ENCODE results near the gene PLD4. TPM values are rescaled to one million over a fixed set of nuclear protein-coding genes. Genes with fewer than 3 reads are reported as not detected.
A peak's percentile ranks its signal among the peaks of the same experiment; 100 is the strongest.

The PLD4 gene
- total RNA-seq, 1 experiment from 2014 or later: 0.15 TPM

GRCh38 chr14:104968541-104969401 lies 44.1 kb downstream of the PLD4 start:
- H3K27ac ChIP-seq (ENCODE audit: low read length): peak overlapping the region; percentile 93

DNA sequence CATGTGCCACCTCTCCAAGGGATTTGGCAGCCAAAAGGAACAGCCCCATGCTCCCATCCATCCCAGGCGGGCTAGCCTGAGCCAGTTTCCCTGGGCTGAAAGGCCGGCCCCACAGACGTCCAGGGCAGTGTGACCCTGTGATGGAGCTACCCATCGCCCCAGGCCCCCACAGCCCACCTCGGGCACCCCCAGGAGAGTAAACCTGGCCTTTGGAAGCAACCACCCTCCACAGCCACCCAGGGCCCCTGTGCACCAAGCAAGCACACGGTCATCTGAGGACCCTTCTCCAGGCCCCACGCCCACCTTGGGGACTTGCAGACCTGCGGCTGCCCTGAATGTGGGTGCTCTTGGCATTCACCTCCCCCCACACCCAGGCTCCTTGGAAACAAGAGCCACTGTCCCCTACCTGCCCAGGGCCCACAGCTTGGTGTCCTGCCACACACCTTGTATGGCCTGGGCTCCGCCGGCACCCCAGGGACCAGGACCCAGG lies 45.1 kb downstream of the PLD4 start:
- DNase-seq (ENCODE audit: low read depth, low spot score): no peak
- in situ Hi-C loops (cut with HindIII; ENCODE audit: low pct_unique_long_range_greater_than_20kb, low sequenced_read_pairs): no loop called here
- Histone ChIP-seq H3K27me3 (ENCODE audit: control insufficient read depth, insufficient read depth, low read length) (no peaks in the 10 kb centered on the region), H3K4me1 (ENCODE audit: control insufficient read depth, insufficient read depth, low read length) (peaks cover 58% of the 10 kb centered on the region), H3K27ac (ENCODE audit: low read length) (peak overlapping the region; percentile 93), H3K9me3 (ENCODE audit: control insufficient read depth, insufficient read depth, low read depth, low read length) (no peaks in the 10 kb centered on the region), H3K36me3 (ENCODE audit: control insufficient read depth, insufficient read depth, low read length) (no peaks in the 10 kb centered on the region), H3K4me3 (ENCODE audit: low read depth in 2 of 2, low read length in 2 of 2) (peak overlapping the region; percentile 65 to 77)
- intact Hi-C loops (cut with micrococcal nuclease; ENCODE audit: unreplicated experiment): loop anchor here (5.0 kb wide), 2 partner anchors 72 to 78 kb away; no protein-coding TSS in a partner anchor
- BruUV-seq (replicated peaks): TSS peak; percentile 45
- ATAC-seq: no peak
- TF ChIP-seq TCF7L2 (IDR thresholded peaks at IDR 0.05; ENCODE audit: low read depth, low read length) (no peak), POLR2AphosphoS5 (IDR thresholded peaks at IDR 0.05; ENCODE audit: low read depth, low read length) (no peak), SIN3A (IDR thresholded peaks at IDR 0.05; ENCODE audit: borderline replicate concordance, insufficient read depth, low read depth, low read length) (no peak)
- TF ChIP-seq, protein P1, sequence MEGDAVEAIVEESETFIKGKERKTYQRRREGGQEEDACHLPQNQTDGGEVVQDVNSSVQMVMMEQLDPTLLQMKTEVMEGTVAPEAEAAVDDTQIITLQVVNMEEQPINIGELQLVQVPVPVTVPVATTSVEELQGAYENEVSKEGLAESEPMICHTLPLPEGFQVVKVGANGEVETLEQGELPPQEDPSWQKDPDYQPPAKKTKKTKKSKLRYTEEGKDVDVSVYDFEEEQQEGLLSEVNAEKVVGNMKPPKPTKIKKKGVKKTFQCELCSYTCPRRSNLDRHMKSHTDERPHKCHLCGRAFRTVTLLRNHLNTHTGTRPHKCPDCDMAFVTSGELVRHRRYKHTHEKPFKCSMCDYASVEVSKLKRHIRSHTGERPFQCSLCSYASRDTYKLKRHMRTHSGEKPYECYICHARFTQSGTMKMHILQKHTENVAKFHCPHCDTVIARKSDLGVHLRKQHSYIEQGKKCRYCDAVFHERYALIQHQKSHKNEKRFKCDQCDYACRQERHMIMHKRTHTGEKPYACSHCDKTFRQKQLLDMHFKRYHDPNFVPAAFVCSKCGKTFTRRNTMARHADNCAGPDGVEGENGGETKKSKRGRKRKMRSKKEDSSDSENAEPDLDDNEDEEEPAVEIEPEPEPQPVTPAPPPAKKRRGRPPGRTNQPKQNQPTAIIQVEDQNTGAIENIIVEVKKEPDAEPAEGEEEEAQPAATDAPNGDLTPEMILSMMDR (IDR thresholded peaks at IDR 0.05): no peak
- TF ChIP-seq, protein P2, sequence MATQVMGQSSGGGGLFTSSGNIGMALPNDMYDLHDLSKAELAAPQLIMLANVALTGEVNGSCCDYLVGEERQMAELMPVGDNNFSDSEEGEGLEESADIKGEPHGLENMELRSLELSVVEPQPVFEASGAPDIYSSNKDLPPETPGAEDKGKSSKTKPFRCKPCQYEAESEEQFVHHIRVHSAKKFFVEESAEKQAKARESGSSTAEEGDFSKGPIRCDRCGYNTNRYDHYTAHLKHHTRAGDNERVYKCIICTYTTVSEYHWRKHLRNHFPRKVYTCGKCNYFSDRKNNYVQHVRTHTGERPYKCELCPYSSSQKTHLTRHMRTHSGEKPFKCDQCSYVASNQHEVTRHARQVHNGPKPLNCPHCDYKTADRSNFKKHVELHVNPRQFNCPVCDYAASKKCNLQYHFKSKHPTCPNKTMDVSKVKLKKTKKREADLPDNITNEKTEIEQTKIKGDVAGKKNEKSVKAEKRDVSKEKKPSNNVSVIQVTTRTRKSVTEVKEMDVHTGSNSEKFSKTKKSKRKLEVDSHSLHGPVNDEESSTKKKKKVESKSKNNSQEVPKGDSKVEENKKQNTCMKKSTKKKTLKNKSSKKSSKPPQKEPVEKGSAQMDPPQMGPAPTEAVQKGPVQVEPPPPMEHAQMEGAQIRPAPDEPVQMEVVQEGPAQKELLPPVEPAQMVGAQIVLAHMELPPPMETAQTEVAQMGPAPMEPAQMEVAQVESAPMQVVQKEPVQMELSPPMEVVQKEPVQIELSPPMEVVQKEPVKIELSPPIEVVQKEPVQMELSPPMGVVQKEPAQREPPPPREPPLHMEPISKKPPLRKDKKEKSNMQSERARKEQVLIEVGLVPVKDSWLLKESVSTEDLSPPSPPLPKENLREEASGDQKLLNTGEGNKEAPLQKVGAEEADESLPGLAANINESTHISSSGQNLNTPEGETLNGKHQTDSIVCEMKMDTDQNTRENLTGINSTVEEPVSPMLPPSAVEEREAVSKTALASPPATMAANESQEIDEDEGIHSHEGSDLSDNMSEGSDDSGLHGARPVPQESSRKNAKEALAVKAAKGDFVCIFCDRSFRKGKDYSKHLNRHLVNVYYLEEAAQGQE (IDR thresholded peaks at IDR 0.05; ENCODE audit: insufficient read depth in 1 of 2, low read depth in 2 of 2, low read length in 1 of 2): no peak
- ChIA-PET POLR2A (interaction anchor here (0.7 kb wide), 1 partner anchor 49 kb away, joined by 3 read pairs; no protein-coding TSS in a partner anchor), CTCF (interaction anchor here (0.6 to 0.8 kb wide), 2 partner anchors 73 to 95 kb away, joined by 3 to 6 read pairs; no protein-coding TSS in a partner anchor)

More at GRCh38 chr14:104968541-104969401, 44.1 kb downstream of the PLD4 start:
- peaks cover 55% of the 10 kb centered on the region for H3K4me1 ChIP-seq (ENCODE audit: control insufficient read depth, insufficient read depth, low read length)
- ATAC-seq (peak; percentile 7; the same call in 1 of the 2 replicates), DNase-seq (ENCODE audit: low read depth, low spot score) (no peak)
- H3K36me3 ChIP-seq (ENCODE audit: control insufficient read depth, insufficient read depth, low read length): no peaks in the 10 kb centered on the region
- POLR2A ChIA-PET: interaction anchor here (0.6 to 0.7 kb wide), 3 partner anchors 12 to 380 kb away, joined by 3 to 7 read pairs (median 4); no protein-coding TSS in a partner anchor
- no peaks in the 10 kb centered on the region for H3K9me3 ChIP-seq (ENCODE audit: control insufficient read depth, insufficient read depth, low read depth, low read length)
- intact Hi-C loops (cut with micrococcal nuclease; ENCODE audit: unreplicated experiment): loop anchor here (5.0 kb wide), 1 partner anchor 71 kb away; no protein-coding TSS in a partner anchor
- TF ChIP-seq, protein P1 (IDR thresholded peaks at IDR 0.05): peak; percentile 67
- TF ChIP-seq POLR2AphosphoS5 (IDR thresholded peaks at IDR 0.05; ENCODE audit: low read depth, low read length): peak; percentile 20; the same call in 1 of the 2 replicates
- TF ChIP-seq, protein P2 (IDR thresholded peaks at IDR 0.05; ENCODE audit: insufficient read depth in 1 of 2, low read depth in 2 of 2, low read length in 1 of 2): no peak
- TF ChIP-seq SIN3A (IDR thresholded peaks at IDR 0.05; ENCODE audit: borderline replicate concordance, insufficient read depth, low read depth, low read length): no peak
- peak overlapping the region; percentile 65 to 77 for H3K4me3 ChIP-seq (ENCODE audit: low read depth in 2 of 2, low read length in 2 of 2)
- no TSS peak for BruUV-seq (replicated peaks)
- in situ Hi-C loops (cut with HindIII; ENCODE audit: low pct_unique_long_range_greater_than_20kb, low sequenced_read_pairs): no loop called here
- H3K27me3 ChIP-seq (ENCODE audit: control insufficient read depth, insufficient read depth, low read length): no peaks in the 10 kb centered on the region
- CTCF ChIA-PET: interaction anchor here (0.5 to 0.6 kb wide), 3 partner anchors 28 to 92 kb away, joined by 3 to 12 read pairs (median 5); no protein-coding TSS in a partner anchor
